GM19397 (cell line): ENCODE data around the gene FAM193B.
"Not testable (repeated sequence)": the region's sequence is repeated elsewhere in the genome, so short reads cannot be mapped to it uniquely, and the experiment has no call there.

Experiments
- ATAC-seq: cut with Tn5 transposase; IDR thresholded peaks from one replicate; pipeline ENCODE4 v1.9.1; 2021; ENCODE audit warnings: mild to moderate bottlenecking, moderate library complexity; ENCODE audit not compliant: unreplicated experiment

The FAM193B gene

DNA sequence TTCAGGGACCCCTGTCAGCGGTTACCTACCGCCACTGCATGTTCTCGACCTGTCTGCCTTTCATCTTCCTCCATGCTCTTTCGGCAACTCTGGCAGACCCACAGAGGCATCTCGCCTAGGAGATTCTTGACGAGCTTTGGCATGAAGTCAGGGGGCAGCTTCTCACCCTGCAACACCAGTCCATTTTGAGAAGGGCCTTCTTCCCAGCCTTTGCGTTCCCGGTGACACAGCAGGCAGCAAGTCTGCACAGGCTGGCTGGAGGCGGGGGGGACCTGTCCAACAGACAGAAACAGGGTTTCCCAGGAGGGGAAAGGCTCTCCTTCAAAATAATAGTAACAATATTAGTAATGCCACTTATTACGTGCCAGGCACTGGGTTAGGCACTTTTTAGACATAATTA lies 15.5 kb downstream of the FAM193B start:
- ATAC-seq, result no peak

DNA sequence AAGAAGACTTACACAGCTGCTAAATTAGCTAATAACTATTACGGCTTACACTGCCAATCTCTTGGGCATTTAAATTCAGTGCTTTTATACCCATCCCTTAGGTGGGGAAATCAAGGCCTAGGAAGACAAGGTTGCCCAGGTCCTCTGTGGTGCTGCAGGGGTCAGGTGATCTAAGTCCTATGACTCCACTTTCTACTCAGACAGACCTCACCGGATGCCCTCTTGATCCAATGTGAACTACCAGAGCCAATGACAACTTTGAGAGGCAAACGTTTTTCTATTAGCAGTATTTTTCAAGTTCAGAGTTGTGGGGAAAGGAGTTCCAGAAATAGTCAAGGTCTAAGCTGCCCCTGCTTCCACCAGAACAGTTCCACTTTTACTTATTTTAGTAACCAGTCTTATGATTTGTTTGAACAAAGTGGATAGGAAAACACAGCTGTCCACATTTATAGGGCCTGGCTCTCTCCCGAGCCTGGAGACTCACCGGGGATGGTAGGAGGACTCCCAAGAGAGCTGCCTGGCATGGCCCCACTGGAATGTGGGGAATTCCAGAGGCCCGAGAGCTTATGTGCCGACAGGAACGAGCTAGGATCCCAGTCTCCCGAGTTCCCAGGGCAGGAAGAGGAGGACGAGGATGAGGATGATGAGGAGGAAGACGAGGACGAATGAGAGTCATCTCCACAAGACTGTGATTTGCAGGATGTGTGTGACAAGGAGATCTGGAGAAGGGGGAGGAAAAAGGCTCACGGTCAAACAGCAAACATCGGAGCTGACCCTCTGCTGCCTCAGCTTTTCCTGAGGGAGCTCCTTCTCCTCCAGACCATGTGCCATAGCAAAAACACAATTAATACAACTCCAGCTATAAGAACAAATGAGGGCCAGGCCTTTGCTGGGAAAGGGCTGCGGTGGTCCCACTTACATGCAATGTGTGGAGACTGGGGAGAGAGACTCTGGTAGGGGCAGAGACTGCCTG lies 16.7 kb downstream of the FAM193B start:
- no peak for ATAC-seq

DNA sequence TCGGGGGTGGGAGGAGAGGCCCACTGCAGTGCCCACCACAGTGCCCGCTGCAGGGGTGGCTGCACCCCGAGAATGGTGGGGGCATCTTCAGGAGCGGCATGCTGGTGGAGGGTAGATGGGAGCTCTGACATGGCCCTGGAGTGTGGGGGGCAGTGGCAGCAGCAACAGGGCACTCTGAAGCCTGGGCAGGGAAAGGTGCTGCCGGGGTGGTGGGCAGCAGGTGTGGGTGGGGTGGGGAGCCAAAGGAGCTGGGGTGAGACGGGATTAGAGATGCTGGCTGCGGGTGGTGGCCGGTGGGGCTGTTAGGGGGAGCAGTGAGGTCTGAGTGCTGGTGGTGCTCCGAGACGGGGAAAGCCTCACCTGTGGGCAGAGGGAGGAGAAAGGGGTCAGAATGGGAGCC lies 18.0 kb downstream of the FAM193B start:
- ATAC-seq, result no peak

DNA sequence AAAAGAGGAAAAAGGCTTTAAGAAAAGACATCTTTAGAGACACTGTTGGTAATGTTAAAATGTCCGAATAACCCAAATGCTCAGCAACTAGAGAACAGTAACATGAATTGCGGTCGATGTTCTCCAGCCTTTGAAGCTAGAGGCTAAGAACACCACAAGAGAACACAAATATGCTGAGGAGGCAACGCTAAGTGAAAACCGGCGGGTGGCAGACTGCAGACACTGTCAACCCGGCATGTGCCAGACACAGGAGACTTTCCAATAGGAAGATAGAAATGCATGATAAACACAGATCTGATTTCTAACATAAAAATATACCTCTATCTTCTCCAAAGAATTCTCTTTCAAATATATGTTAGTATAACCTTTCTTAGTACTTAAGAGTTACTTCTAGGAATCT lies 19.2 kb downstream of the FAM193B start:
- ATAC-seq, result no peak

DNA sequence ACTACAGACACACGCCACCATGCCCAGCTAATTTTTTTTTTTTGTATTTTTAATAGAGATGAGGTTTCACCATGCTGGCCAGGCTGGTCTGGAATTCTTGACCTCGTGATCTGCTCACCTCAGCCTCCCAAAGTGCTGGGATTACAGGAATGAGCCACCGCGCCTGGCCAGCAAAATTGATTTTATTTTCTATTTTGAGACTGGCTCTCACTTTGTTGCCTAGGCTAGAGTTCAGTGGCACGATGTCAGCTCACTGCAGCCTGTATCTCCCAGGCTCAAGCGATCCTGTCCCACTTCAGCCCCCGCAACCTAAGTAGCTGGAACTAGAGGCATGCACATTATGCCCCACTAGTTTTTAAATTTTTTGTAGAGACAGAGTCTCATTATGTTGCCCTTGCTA lies 19.9 kb downstream of the FAM193B start:
- ATAC-seq, result not testable (repeated sequence)

DNA sequence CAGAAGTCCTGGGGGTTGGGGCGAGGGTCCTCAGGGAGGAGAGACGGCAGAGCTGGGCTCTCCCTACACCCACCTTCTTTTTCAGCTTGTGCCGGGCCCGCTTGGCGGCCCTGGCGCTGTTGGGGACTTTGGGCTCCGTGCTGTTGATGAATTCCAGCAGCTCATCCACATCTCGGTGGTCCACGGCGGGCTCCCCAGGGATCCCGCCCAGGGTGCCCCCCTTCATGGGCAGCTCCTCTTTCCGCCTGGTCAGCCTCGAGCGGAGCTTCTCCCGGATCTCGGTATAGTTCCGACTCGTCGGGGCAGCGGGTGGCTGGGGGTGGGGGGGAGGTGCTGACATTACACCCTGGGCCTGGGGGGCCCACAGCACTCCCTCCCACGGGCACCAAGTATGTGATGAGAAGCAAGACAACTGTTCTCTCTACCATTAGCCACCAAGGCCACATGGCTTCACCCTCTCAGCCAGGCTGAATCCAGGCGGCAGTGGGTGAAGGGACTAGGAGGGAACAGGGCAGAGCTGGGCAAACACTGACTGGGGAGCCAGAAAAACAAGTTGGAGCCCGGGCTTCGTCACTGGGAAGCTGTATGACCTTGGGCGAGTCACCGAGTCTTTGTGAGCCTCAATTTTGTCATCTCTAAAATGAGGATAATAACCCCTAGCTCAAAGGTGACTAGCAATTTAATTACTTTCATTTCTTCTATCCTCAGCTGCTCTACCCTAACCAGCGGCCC lies 23.0 kb downstream of the FAM193B start:
- no peak for ATAC-seq

DNA sequence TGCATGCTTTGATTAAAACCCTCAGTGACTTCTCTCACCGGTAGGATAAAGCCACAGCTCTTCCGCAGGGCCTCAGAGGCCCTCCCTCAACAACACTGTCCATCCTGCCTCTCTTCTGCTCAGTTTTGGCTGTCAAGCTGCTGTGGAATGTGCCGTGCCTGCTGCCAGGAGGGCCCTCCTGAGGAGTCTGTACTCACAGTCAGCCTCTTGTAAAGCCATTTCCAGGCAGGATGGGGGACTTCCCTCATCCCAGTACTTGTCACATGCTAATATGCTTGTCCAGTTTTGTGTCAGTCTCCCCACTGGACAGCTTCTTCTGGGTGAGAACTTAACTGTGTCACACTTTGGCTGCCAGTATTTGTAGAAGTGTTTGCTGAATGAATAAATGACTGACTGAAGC lies 23.7 kb downstream of the FAM193B start:
- ATAC-seq, result no peak

DNA sequence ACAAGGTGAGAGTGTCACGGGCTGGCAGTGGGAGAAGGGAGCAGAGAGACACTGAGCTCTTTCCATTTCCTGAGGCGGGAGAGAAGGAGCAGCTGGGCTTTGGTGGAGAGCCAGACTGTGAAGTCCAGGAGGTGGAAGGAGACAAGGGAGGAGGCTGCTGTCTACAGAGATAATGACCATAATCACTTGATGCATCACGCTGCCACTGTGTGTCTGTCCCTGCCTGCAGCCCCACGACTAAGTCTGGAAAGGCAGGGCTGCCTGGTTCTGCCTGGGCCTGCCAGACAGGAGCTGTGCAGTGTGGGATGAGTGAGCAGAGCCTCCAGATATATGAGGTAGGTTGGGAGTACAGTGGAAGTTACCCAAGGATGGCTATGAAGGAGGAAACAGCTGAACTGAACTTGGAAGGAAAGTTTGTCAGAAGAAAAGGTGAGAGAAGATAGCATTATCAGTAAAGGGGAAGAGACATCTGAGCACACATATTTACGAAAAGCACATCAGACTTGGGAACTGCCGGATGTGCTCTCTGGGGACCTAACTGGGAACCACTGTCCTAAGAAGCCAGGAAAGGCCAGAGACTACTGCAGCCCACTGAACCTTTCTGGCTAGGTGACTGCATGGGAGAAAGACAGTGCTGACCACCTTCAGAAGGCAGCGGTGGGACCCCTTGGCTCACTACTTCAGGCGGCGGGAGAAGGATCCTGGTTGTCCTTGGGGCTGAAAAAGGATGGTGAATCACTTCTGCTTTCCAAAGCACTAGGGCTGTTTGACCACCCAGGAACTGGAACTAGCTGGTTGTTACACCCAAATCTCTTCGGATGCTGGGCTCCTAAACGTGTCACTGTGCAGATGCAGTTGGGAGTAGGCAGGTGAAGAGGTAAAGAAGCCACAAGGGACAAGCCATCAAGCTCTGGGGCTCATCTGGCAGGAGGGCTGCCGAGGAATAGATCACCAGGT lies 24.8 kb downstream of the FAM193B start:
- no peak for ATAC-seq

DNA sequence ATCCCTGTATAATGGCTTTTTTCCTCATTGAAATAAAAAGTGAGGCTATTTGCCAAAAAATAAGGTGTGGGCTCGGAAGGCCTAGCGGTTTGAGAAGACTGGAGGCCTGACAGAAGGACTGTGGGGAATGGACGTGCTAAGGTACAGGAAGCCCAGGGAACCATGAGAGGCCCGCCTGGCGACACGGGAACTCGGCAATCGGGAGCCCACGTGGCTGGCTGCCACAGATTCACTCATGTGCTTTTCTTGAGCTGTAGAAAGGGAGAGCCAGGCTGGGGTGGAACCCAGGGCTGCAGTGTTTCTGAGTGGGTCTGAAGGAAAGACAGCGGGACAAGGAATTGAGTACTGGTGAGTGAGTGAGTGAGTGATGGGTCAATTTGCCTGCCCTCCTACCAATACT lies 25.7 kb downstream of the FAM193B start:
- ATAC-seq, result no peak

DNA sequence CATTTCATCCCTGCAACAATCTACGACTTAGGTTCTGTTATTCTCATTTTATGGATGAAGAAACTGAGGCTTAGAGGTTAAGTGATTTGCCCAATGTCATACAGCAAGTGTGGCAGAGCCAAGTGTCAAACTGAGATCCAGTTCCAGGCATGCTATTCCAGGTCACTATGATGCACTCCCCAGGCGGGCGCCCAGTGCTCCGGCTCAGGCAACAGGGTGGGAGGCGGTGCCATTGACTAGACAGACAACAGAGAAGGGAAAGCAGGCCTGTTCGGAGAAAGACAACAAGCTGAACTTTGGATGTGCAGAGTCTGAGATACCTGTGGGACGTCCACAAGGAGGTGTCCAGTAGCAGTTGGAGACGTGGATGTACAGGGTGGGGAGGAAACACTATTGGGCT lies 26.8 kb downstream of the FAM193B start:
- no peak for ATAC-seq

DNA sequence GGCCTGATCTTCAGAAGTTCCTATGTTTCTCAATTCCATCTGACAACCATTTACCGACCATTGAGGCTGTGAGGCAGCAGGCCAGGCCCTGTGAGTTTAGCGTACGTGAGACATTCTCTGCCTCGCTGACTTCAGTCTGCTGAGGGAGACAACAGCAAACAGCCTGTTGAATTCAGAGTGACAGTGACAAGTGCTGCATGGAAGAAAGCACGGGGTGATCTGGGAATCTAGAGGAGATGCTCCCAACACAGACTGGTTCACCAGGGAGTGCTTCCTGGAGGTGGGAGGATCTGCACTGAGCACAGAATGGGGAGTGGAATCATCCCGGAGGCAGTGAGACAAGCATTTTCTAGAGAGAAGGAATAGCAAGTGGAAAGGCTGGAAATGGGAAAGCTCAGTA lies 27.6 kb downstream of the FAM193B start:
- ATAC-seq, result no peak

DNA sequence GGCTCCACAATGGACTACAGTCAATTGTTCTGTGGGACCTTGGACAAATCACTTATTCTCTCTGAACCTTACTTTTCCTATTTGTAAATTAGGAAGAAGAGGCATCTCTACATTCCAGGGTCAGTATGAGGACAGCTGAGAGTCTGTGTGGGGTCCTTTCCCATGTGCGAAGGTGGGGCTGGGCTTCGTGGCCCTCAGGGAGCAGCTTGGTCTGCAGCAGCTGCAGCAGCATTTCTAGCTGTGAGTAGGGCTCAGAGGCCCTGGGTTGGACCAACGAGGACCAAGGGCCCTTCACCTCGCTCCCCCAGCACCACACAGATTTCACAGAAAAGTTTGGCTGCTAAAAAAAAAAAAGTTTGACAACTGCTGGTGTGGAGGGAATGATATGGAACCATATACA lies 28.2 kb downstream of the FAM193B start:
- ATAC-seq, result no peak

DNA sequence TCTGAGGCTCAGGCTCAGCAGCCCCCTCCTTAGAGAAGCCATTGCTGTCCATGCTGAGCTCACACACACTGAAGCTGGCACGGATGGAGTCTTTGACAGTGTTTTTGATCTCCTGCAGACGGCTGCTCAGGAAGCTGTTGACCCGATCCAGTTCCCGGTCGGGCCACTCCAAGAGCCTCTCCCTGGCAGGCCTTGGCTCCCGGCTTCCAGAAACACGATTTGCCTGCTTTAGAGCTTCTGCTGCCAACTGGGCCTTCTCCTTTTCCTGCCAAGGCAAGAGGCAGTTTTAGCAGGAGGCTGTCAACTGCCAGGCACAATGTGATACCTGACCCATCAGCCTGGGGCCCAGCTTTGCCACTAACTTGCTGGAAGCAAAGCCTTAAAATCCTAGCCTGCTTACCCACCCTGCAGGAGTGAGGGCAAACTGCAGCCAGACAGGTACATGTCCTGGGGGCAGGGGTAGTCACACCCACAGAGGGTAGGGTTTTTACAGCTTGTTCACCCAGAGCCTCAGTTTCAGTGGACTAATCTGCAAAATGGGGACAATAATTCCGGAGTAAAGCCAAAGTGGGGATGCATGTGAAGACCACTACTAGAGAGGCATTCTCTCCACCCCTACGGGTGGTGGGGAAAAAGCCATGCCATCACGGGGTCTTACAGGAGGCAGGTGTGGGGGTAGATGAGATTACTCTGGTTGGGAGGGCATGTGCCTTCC lies 29.3 kb downstream of the FAM193B start:
- ATAC-seq, result no peak

DNA sequence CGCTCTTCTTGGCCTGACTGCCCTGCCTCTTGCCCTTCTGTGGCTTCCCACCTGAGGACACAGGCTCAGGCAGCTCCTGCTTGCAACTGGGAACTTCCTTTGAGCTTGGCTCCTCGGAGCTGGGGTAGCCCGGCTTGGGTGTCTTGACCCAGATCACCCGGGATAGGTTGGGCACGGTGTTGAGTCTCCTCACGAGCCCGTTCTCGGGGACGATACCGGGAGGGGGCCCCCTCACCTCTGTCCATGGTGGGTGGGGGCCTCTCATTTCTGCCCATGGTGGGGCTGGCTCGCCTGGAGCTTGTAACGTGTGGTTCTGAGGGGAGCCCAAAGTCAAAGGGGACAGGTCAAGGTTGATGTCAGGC lies 29.8 kb downstream of the FAM193B start:
- ATAC-seq, result no peak

DNA sequence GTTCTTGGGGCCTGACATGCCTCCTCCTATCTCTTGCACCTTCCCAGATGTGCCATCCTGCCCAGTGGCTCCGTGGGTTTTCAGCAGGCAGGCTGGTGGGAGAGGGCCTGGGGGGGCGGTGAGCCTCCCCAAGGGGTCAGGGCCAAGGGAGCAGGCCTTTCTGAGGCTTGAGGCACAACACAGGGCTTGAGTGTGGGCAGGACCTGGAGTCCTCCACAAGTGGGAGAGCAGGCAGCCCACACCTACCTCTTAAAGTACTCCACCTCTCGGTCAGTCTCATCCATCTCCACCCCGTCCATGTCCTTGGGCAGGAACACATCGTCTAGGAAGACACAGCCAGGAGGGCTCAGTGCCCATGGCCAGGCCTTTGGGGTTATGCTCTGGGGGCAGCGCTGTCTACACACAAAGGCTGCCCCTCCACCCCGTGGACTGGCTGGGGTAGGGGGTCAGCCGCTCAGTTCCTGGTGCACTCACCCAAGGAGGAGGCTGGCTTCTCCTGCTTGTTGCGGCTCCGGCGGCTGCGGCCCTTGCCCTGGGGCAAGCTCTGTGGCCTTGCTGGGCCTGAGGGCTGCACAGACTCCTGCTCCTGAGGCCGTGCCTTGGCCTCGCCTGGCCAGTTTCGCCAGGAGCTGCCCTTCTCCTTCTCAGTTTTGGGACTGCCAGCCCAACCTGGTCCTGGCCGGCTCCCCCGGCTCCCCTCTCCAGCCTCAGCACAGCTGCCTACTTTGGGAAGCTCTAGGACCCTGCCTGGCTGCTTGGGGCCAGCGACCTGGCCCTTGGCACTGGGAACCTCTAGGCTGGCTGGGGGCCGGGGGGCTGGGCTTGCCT lies 30.4 kb downstream of the FAM193B start:
- ATAC-seq, result no peak

DNA sequence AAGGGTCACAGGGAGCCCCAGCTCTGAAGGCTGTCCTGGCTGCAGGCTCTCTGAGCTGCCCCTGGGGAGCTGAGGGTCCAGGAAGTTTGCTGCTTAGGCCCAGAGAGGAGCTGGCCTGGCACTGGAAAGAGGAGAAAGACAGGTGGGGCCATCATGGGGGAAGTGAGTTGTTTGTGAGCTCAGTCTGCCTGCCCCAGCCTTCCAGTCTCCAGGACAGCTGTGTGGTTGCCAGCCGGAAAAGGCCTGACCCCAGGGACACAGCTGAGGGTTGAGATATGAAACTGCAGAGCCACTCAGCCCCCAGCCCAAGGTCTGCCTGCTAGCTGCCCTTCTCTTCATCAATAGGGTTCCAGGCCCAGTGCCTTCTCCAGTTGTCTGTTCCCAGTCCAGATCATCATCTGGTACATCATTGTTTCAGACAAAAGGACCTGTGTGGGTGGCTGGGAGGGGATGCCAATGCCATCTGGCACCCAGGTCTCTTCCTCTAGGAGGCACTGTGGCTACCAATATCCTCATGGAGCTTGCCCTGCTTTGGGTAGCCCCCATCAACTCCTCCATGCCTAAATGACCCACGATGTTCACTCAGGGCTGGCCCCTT lies 33.3 kb downstream of the FAM193B start:
- ATAC-seq, result no peak

DNA sequence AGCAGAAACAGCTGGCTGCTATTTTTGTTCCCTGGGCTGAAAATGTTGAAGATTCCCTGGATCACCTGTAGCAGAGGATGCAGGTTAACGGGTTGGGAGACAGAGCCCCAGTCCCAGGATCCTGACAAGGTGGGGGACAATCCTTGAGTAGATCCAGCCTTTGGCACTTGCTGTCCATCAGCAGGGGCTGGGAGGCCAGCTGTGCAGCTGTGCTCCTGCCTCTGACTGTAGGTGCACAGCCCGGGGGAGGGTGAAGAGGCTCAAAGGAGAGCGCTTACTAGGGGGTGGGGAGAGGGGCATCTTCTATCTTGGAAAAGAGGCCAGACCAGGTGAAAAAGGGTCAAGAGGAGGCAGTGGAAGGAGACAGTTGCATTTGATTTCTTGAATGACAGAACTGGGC lies 34.1 kb downstream of the FAM193B start:
- no peak for ATAC-seq

DNA sequence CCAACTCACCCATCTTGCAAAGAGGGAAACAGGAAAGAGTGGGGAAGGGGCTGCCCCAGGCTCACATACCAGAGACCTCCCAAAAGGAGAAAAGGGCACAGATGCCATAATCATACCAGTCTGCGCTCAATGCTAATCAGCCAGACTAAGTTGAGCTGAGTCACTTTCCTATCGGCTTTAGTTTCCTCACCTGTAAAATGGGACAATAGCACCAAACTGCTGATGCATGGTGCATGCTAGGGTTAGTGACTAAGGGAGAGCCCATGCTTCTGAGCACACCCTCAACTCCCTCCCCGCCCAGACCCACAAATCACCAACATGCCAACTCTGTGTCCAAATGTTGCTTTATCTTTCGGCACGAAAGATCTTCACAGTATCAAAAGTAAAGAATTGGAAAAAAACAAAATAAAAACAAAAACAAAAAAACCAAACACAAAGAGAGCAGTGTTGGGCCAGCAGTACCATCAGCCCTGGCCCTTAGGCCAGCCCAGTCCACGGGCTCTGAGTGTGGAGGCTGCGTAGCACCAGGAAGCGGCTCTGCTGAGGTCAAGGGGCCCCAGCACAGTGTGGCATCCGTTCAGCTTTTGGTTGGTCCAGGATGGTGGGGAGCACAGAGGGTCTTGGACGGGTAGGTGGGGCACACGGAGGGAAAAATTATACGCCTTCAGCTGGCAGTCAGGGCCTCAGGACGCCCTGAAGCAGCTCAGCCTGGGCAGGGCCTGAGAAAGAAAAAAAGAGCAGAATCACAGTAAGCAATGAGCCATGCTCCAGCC lies 34.7 kb downstream of the FAM193B start:
- ATAC-seq, result no peak
